Fibroblast of villous mesenchyme (primary cell): ENCODE data around the gene TBX4. TPM values are rescaled to one million over a fixed set of nuclear protein-coding genes. Genes with fewer than 3 reads are reported as not detected.

ENCODE experiments used
- DNase-seq: peaks from one replicate; pipeline ENCODE4 v3.0.0-alpha.2; 2010; ENCODE audit warnings: low read depth
- H3K4me3 ChIP-seq: 2 replicates; pipeline ENCODE4 v1.5.1; 2011; ENCODE audit warnings: low read depth, mild to moderate bottlenecking, low read length
- CTCF ChIP-seq: IDR thresholded peaks from 2 replicates; pipeline ENCODE4 v1.5.1; 2012; ENCODE audit warnings: low read depth, mild to moderate bottlenecking, low read length; ENCODE audit not compliant: insufficient read depth
- total RNA-seq: library from RNA; depleted of rRNA; stranded (reverse); fragments of >200 nt; gene quantifications from 2 replicates; pipeline ENCODE4 v1.2.3, GENCODE V29; 2012

The TBX4 gene
- total RNA-seq, 1 donor: not detected

DNA sequence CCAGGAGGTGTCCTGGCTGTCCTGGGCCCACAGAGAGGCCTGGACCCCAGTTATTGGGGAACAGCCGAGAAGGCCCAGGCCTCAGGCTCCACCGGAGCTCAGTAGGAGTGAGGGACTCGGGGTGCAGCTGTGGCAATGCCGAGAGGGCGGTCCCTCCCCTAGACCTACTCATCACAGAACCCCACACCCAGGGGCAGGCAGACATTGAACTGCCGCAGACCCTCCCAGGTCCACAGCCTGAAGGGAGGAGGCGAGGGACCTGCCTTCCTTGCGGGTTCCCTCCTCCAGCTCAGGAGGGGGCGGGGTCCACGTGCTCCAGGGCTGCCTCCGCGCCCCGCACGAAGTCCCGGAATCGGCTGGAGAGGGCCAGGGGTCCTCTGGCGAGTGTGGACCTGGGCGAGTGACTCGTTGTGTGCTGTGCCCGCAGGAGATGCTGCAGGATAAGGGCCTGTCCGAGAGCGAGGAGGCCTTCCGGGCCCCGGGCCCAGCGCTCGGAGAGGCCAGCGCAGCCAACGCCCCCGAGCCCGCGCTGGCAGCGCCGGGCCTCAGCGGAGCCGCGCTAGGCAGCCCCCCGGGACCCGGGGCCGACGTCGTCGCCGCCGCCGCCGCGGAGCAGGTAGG lies 3.9 kb downstream of the TBX4 start:
- DNase-seq: no peak
- H3K4me3 ChIP-seq: no peak overlapping the region
- no peak for TF ChIP-seq CTCF

- no peak overlapping the region for H3K4me3 ChIP-seq
- DNase-seq: no peak
- TF ChIP-seq CTCF: no peak
These were observed 4.5 kb downstream of the TBX4 start for GRCh38 chr17:61456688-61457225.

GRCh38 chr17:61457226-61457983 lies 5.2 kb downstream of the TBX4 start:
- no peak for TF ChIP-seq CTCF
- no peak for DNase-seq
- H3K4me3 ChIP-seq: no peak overlapping the region

DNA sequence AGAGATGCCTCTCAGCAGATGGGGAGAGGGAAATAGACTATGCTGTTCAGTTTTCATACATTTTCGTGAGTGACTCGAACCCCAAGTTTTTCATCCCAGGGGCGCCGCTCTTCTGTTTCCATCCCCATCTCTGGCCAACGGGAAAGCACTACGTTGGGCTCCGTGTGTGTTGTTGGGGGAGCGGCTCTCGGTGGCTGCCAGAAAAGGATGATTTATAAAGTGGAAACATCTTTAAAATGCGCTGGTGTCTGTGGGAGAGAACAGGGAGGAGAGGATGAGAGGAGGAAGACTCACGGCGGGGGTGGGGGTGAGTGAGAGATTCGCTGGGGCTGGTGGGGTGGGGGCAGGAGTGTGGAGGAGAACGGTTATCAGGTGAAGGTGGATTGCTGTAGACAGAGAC lies 5.8 kb downstream of the TBX4 start:
- H3K4me3 ChIP-seq: no peak overlapping the region
- DNase-seq: no peak
- no peak for TF ChIP-seq CTCF

GRCh38 chr17:61458421-61459141 lies 6.4 kb downstream of the TBX4 start:
- H3K4me3 ChIP-seq: no peak overlapping the region
- no peak for TF ChIP-seq CTCF
- DNase-seq: no peak

DNA sequence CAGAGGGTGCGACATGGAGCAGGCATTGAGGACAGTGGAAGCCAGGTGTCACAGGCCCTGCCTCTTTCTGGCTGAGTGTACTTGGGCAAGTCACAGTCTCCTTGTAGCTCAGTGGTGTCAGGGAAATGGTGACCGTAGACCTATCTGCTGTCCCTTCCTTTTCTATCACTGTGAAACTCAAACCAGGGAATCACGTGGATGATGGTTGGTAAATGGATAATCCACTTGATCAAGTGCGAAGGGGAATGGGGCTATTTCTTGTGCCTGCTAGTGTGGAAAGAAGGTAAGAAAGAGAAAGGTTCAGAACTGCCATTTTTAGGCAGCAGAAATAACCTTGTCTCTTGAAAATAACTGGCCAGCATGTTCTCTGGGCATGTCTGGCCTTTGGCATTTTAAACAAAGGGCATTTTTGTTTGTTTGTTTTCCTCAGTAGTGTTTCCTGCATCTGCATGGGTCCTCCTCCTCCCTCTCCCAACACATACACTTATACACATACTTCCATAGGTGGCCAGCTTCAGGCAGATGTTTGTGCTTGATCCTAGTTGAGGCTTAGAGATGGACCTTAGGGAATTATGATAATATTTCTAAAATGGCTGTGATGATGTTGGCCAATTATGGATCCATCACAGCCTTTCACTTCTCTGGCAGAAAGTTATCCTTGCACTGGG lies 7.1 kb downstream of the TBX4 start:
- no peak for DNase-seq
- no peak for TF ChIP-seq CTCF
- no peak overlapping the region for H3K4me3 ChIP-seq
